Naive B cell (primary cell): ENCODE data around the gene LOXL1. TPM values are rescaled to one million over a fixed set of nuclear protein-coding genes. Genes with fewer than 3 reads are reported as not detected.
A peak's percentile ranks its signal among the peaks of the same experiment; 100 is the strongest.

Experiments
- ATAC-seq, 2 donors: fragments of 150-1000 bp; cut with Tn5 transposase; 2 replicates each; pipeline ENCODE4 v1.10.0; 2021; ENCODE audit warnings: low read depth in 2 of 2, mild to moderate bottlenecking in 2 of 2, moderate library complexity in 2 of 2
- DNase-seq: peaks from one replicate; pipeline ENCODE4 v3.0.0; 2022
- H3K27ac Mint-ChIP-seq, 6 donors: one replicate each; pipeline ENCODE4 v1.8.0; 2020 to 2022; ENCODE audit warnings: mild to moderate bottlenecking in 6 of 6, mixed read lengths in 6 of 6, moderate library complexity in 5 of 6, inconsistent platforms in 2 of 6
- H3K27me3 Mint-ChIP-seq, 3 donors: one replicate each; pipeline ENCODE4 v1.8.0; 2021 to 2022; ENCODE audit warnings: mixed read lengths in 3 of 3, mild to moderate bottlenecking in 1 of 3
- H3K36me3 Mint-ChIP-seq, 2 donors: one replicate each; pipeline ENCODE4 v1.8.0; 2020 to 2022; ENCODE audit warnings: mixed read lengths in 2 of 2, inconsistent platforms in 1 of 2, mild to moderate bottlenecking in 1 of 2
- H3K4me1 Mint-ChIP-seq, 3 donors: one replicate each; pipeline ENCODE4 v1.8.0; 2020 to 2022; ENCODE audit warnings: mixed read lengths in 3 of 3, inconsistent platforms in 1 of 3, mild to moderate bottlenecking in 1 of 3, moderate library complexity in 1 of 3
- H3K4me3 Mint-ChIP-seq, 8 donors: one replicate each; pipeline ENCODE4 v1.8.0; 2020 to 2022; ENCODE audit warnings: mild to moderate bottlenecking in 8 of 8, mixed read lengths in 8 of 8, moderate library complexity in 8 of 8, inconsistent platforms in 2 of 8
- H3K9me3 Mint-ChIP-seq, 7 donors: one replicate each; pipeline ENCODE4 v1.8.0; 2020 to 2022; ENCODE audit warnings: mixed read lengths in 7 of 7, mild to moderate bottlenecking in 5 of 7, inconsistent platforms in 2 of 7, moderate library complexity in 1 of 7
- polyA plus RNA-seq, 6 donors: library from polyadenylated mRNA; unstranded; fragments of 300-500 nt; fragmentation: Illumina TruSeq; gene quantifications; one replicate each; pipeline ENCODE4 v1.2.3, GENCODE V29; 2021; ENCODE audit warnings: low read depth in 6 of 6

Gene LOXL1
- polyA plus RNA-seq, 6 donors from 2014 or later, result 0.19 to 0.48 TPM; not detected in 4

DNA sequence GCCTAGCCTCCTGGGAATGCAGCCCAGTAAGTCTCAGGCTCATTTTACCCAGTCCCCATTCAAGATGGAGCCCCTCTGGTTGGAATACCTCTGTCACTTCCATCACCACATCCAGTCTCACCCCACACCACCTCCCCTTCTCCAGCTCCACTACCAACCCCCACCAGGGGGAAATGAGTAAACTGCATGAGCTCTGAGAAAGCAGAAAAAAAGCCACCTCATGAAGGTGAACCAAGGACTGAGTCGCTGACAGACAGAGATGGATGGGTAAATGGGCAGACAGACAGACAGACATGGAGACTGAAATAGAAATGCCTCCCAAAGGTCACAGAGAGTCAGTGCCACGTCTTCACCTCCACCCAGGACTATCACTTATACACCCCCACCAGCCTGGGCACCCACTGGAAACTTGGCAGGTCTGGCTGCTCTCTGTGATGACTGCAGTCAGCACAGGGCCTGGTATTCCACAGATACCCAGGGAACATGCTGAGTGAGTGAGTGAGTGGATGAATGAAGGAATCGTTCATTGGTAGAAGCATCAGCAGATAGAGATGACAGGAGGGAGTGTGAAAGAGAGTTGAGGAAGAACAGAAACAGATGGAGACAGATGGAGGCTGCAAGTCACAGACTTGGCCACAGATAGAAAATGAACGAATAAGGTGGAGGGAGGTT lies 4.9 kb upstream of the LOXL1 start:
- Mint-ChIP-seq H3K9me3 (peaks cover 2 to 8% (median 4%) of the 10 kb centered on the region in 7 donors), H3K36me3 (peaks cover 1 to 15% of the 10 kb centered on the region in 2 donors), H3K27ac (peak overlapping the region in 2 of 6 donors; percentile 64 to 75), H3K27me3 (peaks cover 5 to 25% (median 16%) of the 10 kb centered on the region in 3 donors), H3K4me1 (peaks cover 13 to 22% (median 21%) of the 10 kb centered on the region in 3 donors), H3K4me3 (no peak overlapping the region)
- ATAC-seq (no peak), DNase-seq (no peak)

DNA sequence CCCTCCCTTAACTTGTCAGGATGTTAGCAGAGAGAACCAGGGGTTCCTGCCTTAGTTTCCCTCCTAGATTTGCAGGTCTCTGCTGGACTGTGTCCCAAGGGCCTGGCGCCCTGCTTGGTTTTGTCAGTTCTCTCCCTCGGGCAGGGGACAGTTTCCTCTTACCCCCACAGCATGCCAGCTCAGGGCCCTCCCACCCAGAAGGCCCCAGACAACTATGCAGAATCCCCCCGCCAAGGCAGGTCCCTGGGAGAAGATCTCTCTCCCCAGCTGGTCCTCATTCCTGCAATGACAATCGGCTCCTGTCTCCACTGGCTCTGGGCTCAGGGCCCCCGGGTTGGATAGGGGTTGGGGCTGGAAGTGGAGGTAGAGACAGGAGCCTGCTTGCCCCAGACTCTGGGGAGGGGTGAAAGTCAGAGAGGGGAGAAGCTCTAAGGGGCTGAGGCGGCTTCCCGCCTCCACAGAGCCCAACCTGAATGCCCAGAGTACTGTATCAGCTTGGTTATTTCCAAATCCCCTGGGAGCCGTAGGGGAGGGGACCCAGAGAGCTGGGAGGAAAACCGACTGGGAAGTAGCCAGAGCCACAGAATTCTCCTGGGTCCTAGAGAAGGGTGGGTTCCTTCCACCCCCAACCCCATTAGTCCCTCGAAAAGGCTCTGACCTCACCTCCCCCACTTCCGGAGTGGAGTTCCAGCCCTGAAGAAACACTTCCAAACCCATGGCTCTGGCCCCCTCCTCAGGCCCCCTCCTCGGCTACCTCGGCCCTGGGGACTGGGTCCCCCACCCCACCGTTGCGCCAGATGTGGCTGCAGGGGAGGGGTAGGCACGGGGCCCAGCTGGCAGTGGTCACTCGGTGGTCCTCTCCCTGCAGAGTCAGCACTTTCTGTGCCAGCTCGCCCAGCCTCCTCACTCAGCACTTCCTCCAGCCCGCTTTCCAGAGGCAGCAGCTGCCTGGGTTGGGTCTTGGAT lies 3.8 kb upstream of the LOXL1 start:
- Mint-ChIP-seq H3K27me3 (peaks cover 5 to 25% (median 16%) of the 10 kb centered on the region in 3 donors), H3K4me1 (peaks cover 13 to 22% (median 21%) of the 10 kb centered on the region in 3 donors), H3K4me3 (no peak overlapping the region), H3K27ac (peak overlapping the region in 1 of 6 donors; percentile 9), H3K36me3 (peaks cover 0 to 15% of the 10 kb centered on the region in 2 donors), H3K9me3 (peaks cover 0 to 7% (median 4%) of the 10 kb centered on the region in 7 donors)
- ATAC-seq (no peak), DNase-seq (no peak)

DNA sequence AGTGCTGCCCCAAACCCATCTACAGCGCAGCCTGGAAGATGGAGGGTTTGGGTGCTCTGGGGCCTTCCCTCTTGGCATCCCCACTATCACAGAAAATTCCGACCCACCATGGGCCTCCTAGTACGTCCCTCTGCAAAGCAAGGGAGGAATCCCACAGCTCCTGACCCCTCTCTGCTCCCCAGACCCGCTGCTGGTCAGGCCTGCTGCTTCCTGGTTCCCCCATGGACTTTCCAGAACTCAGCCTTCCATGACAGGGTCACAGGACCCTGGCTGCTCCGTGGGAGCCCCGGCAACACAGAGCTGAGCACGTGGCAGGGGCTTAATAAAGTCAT lies 3.1 kb upstream of the LOXL1 start:
- H3K4me1 Mint-ChIP-seq, result peaks cover 16 to 26% (median 23%) of the 10 kb centered on the region in 3 donors
- H3K4me3 Mint-ChIP-seq, result no peak overlapping the region
- no peak for DNase-seq
- ATAC-seq, result no peak
- H3K27me3 Mint-ChIP-seq, result peaks cover 7 to 28% (median 19%) of the 10 kb centered on the region in 3 donors
- peaks cover 0 to 4% (median under 1%) of the 10 kb centered on the region in 7 donors for H3K9me3 Mint-ChIP-seq
- peaks cover 0 to 9% of the 10 kb centered on the region in 2 donors for H3K36me3 Mint-ChIP-seq
- H3K27ac Mint-ChIP-seq, result peak overlapping the region in 2 of 6 donors; percentile 9 to 92

DNA sequence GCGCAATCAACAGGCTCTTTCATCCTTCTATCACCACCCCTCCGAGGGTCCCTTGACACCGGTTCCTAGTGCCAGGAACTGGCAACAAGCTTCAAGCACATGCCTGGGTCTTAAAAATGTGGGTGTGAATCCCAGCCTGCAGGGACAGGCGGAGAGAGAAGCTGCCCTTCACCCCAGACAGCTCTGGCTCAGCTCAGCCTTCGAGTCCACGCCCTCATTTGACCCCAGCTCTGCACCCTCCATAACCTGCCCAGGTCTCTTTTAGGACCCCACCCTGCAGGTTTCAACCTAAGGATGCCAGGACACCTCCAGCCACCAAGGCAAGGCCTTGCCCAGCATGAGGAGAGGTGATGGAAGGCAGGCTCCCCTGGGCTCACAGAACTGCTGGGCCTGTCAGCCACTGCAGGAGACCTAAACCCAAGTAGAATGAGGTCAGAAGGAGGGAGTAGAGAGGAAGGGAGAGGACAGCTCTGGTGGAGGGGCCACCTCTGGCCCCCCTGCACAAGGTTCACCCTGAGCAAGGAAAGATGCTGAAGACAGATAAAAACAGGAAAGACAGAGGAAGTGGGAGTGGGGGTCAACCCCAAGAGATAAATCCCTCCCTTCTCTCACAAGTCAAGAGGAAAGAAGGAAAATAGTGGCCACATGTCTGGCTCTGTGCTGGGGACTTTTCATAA lies 2.6 kb upstream of the LOXL1 start:
- DNase-seq (no peak), ATAC-seq (no peak)
- Mint-ChIP-seq H3K4me1 (peaks cover 19 to 29% (median 26%) of the 10 kb centered on the region in 3 donors), H3K9me3 (peaks cover 0 to 2% (median 0%) of the 10 kb centered on the region in 7 donors), H3K27ac (peak overlapping the region in 3 of 6 donors; percentile 9 to 67 (median 57)), H3K27me3 (peaks cover 9 to 33% (median 24%) of the 10 kb centered on the region in 3 donors), H3K36me3 (peaks cover 0 to 4% of the 10 kb centered on the region in 2 donors), H3K4me3 (peak overlapping the region in 3 of 8 donors; percentile 6 to 32 (median 9))

DNA sequence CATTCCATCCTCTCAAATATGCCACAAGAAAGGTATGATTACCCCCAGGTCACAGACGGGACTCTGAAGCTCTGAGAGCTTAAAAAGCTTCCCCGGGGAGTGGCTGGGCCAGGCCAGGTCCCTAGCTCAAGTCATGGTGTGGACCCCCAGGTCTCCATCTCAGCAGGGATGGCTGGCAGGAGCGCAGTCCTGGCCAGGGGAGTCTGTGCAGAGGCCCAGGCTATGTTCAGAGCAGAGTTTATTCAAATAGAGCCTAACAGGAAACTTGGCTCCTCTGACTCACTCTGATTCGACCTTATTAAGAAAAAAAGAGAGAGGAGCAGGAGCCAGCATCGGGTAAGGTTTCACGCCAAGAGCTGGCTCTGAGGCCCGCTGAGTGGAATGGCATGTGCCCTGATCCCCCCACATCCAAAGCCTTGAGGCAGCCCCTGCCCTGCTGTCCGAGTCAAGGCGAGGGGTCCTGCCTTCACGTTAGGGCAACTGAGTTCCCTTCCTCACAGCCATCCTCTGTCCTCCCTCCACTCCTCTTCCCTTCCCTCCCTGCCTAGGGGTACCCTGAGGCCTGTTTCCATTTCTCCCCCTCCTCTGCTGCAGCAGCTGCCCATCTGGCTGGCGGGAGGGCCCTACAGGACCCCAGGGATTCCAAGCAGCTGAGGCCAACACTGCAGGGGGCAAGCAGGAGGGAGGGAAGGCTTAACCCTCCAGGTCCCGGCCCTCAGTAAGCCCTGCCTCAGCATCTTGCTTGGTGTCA lies 1.9 kb upstream of the LOXL1 start:
- Mint-ChIP-seq H3K27ac (peak overlapping the region in 4 of 6 donors; percentile 16 to 59 (median 31)), H3K9me3 (no peaks in the 10 kb centered on the region), H3K4me3 (peak overlapping the region in 2 of 8 donors; percentile 6 to 22), H3K27me3 (peaks cover 12 to 41% (median 31%) of the 10 kb centered on the region in 3 donors), H3K36me3 (no peaks in the 10 kb centered on the region), H3K4me1 (peaks cover 19 to 29% (median 26%) of the 10 kb centered on the region in 3 donors)
- ATAC-seq (no peak), DNase-seq (no peak)

DNA sequence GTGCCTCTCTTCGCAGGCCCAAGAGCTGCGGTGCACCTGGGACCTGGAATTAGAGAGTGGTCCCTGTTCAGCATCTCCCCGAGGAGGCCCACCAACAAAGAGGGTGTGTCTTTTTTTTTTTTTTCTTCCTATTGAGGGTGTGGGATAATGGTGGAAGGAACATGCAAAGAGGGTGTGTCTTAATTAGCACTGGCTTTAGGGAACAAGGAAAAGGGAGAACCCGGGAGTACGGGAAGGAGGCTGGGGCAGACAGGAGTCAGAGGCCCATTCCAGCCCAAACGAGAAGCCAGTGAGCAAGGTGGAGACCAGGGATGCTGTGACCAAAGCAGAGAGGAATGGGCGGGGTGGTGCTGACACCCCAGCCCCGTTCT lies 429 bp upstream of the LOXL1 start:
- Mint-ChIP-seq H3K27me3 (peaks cover 14 to 52% (median 42%) of the 10 kb centered on the region in 3 donors), H3K4me3 (peak overlapping the region in 7 of 8 donors; percentile 31 to 86 (median 69)), H3K4me1 (peaks cover 14 to 26% (median 21%) of the 10 kb centered on the region in 3 donors), H3K27ac (peak overlapping the region in 1 of 6 donors; percentile 26), H3K9me3 (no peaks in the 10 kb centered on the region), H3K36me3 (no peaks in the 10 kb centered on the region)
- DNase-seq (no peak), ATAC-seq (no peak)

DNA sequence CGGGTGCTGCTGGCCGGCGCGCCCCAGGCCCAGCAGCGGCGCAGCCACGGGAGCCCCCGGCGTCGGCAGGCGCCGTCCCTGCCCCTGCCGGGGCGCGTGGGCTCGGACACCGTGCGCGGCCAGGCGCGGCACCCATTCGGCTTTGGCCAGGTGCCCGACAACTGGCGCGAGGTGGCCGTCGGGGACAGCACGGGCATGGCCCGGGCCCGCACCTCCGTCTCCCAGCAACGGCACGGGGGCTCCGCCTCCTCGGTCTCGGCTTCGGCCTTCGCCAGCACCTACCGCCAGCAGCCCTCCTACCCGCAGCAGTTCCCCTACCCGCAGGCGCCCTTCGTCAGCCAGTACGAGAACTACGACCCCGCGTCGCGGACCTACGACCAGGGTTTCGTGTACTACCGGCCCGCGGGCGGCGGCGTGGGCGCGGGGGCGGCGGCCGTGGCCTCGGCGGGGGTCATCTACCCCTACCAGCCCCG lies 777 bp downstream of the LOXL1 start:
- Mint-ChIP-seq H3K36me3 (no peaks in the 10 kb centered on the region), H3K4me3 (peak overlapping the region in 6 of 8 donors; percentile 24 to 81 (median 56)), H3K27ac (peak overlapping the region in 1 of 6 donors; percentile 29), H3K27me3 (peaks cover 17 to 63% (median 46%) of the 10 kb centered on the region in 3 donors), H3K9me3 (no peaks in the 10 kb centered on the region), H3K4me1 (peaks cover 21 to 36% (median 21%) of the 10 kb centered on the region in 3 donors)
- DNase-seq, result peak; percentile 9
- peak; percentile 30 to 36 for ATAC-seq

DNA sequence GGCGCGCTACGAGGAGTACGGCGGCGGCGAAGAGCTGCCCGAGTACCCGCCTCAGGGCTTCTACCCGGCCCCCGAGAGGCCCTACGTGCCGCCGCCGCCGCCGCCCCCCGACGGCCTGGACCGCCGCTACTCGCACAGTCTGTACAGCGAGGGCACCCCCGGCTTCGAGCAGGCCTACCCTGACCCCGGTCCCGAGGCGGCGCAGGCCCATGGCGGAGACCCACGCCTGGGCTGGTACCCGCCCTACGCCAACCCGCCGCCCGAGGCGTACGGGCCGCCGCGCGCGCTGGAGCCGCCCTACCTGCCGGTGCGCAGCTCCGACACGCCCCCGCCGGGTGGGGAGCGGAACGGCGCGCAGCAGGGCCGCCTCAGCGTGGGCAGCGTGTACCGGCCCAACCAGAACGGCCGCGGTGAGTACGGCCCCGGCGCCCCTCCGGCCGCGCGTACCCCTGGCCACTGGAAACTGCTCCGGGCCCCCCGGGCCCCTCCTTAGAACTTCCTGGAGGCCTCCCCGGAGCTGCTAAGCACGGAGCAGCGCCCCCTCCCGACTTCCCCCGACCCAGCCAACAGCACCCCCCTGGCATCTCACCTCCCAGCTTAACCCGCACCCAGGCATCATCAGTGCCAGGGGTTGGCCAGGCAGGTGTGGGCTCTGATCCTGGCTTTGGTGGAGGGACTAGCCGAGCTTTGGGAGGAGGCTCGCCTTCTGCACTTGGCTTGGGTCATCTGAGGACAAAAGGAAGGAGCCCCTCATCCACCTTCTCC lies 1.4 kb downstream of the LOXL1 start:
- Mint-ChIP-seq H3K27ac (peak overlapping the region in 2 of 6 donors; percentile 76 to 86), H3K4me3 (peak overlapping the region; percentile 39 to 87 (median 82)), H3K27me3 (peaks cover 17 to 63% (median 47%) of the 10 kb centered on the region in 3 donors), H3K36me3 (no peaks in the 10 kb centered on the region), H3K9me3 (no peaks in the 10 kb centered on the region), H3K4me1 (peaks cover 21 to 36% (median 21%) of the 10 kb centered on the region in 3 donors)
- DNase-seq (peak; percentile 62), ATAC-seq (peak; percentile 86 to 89)

DNA sequence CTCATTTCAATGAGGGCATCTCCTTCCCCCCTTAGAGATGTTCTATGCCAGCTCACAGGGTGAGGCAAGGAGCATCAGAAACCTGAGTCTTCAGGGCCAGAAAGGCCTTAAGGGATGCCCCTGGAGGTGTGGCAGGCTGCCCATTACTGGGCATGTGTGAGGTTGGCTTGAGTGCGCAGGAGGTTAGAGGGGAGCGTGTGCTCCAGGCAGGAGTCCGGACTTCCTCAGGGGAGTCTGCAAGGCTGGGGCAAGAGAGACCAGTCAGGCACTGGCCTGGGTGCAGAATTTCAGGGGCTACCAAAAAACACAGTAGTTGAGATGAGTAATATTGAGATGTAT lies 1.9 kb downstream of the LOXL1 start:
- DNase-seq (no peak), ATAC-seq (no peak)
- peaks cover 17 to 58% (median 45%) of the 10 kb centered on the region in 3 donors for H3K27me3 Mint-ChIP-seq
- no peaks in the 10 kb centered on the region for H3K9me3 Mint-ChIP-seq
- H3K4me1 Mint-ChIP-seq, result peaks cover 21 to 34% (median 21%) of the 10 kb centered on the region in 3 donors
- H3K27ac Mint-ChIP-seq, result peak overlapping the region in 2 of 6 donors; percentile 16 to 86
- no peaks in the 10 kb centered on the region for H3K36me3 Mint-ChIP-seq
- peak overlapping the region; percentile 39 to 87 (median 82) for H3K4me3 Mint-ChIP-seq

DNA sequence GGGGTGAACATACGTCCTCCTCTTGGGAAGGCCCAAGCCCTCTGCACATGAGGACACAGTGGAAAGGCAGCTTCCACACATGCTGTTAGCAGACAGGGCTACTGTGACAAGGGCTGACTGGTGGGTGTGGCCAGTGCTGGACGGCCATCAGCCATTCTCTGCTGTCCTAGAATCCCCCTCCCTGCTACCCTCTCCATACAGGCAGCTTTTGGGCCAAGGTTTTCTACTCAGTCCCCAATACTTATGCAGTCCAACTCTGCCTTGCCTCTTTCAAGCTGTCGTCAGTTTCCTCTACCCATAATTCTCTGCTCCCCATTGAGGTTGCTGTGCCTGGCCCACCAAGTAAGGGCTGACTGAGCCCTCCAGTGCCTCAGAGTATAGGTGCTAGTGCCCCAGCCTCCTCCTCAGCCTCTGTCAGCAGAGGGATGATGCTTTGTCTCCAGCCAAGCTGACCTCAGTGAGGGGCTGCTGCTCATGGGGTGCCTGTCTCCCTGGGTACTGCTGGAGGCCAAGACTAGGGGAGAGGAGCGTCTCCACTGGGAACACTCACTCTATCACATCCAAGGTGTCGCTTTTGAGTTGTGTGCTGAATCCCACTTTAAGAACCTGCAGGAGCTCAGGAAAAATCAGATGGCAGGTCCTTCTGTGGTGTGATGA lies 2.8 kb downstream of the LOXL1 start:
- Mint-ChIP-seq H3K27me3 (peaks cover 17 to 56% (median 48%) of the 10 kb centered on the region in 3 donors), H3K27ac (peak overlapping the region in 2 of 6 donors; percentile 27 to 65), H3K9me3 (no peaks in the 10 kb centered on the region), H3K4me1 (peaks cover 16 to 25% (median 18%) of the 10 kb centered on the region in 3 donors), H3K36me3 (no peaks in the 10 kb centered on the region), H3K4me3 (peak overlapping the region in 4 of 8 donors; percentile 38 to 77 (median 53))
- DNase-seq (no peak), ATAC-seq (no peak)

DNA sequence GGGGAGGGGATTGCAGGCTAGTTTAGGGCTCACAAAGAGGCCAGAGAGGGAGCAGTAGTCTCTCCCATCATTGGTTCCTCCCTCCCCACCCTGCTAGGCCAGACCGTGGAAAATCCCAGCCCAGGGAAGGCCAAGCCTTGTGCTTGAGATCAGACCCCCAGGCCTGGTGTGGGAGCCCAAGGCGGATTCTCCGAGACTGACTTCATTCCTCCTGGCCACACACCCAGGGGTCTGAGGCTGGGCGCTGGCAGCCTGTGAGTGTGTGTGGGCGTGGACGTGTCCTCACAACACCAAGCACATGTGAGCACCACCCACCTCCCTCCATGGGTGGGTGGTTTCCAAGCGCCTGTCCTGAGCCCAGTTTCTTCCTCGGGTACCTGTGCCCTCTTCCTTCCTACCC lies 4.1 kb downstream of the LOXL1 start:
- H3K4me1 Mint-ChIP-seq, result peaks cover 11 to 18% (median 15%) of the 10 kb centered on the region in 3 donors

More for the DNA sequence above, 4.1 kb downstream of the LOXL1 start:
- Mint-ChIP-seq H3K4me3 (no peak overlapping the region), H3K36me3 (no peaks in the 10 kb centered on the region), H3K27ac (no peak overlapping the region), H3K9me3 (no peaks in the 10 kb centered on the region), H3K27me3 (peaks cover 17 to 61% (median 58%) of the 10 kb centered on the region in 3 donors)
- DNase-seq (no peak), ATAC-seq (no peak)
